Breast epithelium (tissue), 3 donors: ENCODE data around the gene ARHGAP9.

Source experiments
- CTCF ChIP-seq, 3 donors: fragments of 450-650 bp; IDR thresholded peaks; one replicate each; pipeline ENCODE4 v1.5.1; 2016 to 2017; ENCODE audit warnings: antibody characterized with exemption in 3 of 3, mild to moderate bottlenecking in 3 of 3, moderate library complexity in 3 of 3
- POLR2A ChIP-seq: fragments of 450-650 bp; IDR thresholded peaks from one replicate; pipeline ENCODE4 v1.6.1; 2016; ENCODE audit warnings: antibody characterized with exemption, mild to moderate bottlenecking, moderate library complexity

GRCh38 chr12:57518920-57519795, 39.5 kb upstream of the ARHGAP9 start:
- no peak for TF ChIP-seq CTCF (IDR thresholded peaks at IDR 0.05)
- TF ChIP-seq POLR2A = no peak
